Activated CD4-positive, alpha-beta T cell treated with anti-CD3 and anti-CD28 coated beads, Interleukin-2, amount 50 U/mL, for 16 hours (primary cell): ENCODE results near the gene ZG16.
"Not testable (repeated sequence)": the region's sequence is repeated elsewhere in the genome, so short reads cannot be mapped to it uniquely, and the experiment has no call there.

Experiments
- DNase-seq: peaks from one replicate; pipeline ENCODE4 v3.0.0-alpha.2; 2020

ZG16 gene, protein sequence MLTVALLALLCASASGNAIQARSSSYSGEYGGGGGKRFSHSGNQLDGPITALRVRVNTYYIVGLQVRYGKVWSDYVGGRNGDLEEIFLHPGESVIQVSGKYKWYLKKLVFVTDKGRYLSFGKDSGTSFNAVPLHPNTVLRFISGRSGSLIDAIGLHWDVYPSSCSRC

DNA sequence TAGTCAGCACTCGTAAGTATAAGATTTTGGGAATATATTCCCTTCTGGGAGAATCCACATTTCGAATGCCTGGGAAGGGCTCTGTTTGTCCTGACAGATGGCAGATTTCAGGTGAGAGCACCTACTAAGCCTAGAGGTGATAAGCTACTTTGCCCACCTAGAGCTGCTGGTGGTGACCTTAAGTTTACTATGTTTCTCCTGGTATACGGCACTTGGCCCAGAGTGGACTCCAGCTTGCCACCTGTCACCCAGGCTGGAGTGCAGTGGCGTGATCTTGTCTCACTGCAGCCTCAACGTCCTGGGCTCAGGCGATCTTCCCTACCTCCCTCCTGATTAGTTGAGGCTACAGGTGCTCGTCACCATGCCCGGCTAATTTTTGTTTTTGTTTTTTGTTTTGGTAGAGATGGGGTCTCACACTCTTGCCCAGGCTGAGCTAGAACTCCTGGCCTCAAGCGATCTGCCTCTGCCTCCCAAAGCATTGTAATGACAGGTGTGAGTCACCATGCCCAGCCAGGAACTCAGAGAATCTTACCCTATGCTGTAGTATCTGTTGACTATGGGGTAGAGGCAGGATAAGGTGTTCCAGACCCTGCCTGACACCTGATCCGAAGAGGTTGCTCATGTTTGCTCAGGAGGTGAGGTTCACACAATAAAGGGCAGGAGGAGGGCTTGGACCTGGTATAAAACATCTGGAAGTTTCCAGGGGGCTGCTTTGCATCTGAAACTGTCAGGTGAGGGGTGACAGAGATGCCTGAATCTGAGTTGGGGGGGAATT is at the start of gene ZG16:
ZG16 (plus strand) TSS at position 681 of the 775 bp plus-strand sequence. CDS start 1,011 bp downstream, outside the sequence.
- DNase-seq, result no peak

DNA sequence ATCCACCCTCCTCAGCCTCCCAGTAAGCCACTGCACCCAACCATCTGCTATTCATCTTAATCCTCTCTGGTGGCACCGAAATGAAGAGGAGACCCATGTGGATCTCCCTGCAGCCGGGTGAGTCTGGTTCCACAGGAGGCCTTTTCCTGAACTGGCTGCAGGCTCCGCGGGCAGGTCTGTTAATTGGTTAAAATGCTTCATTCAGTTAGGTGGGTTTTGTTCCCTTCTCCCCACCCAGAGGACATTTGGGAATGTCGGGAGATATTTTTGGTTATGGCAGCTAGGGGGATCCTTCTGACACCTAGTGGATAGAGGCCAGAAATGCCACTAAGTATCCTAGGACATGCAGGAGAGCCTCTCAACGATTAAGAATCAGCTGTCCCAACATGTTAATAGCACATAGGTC is 48.9 kb upstream of the ZG16 start:
- no peak for DNase-seq

DNA sequence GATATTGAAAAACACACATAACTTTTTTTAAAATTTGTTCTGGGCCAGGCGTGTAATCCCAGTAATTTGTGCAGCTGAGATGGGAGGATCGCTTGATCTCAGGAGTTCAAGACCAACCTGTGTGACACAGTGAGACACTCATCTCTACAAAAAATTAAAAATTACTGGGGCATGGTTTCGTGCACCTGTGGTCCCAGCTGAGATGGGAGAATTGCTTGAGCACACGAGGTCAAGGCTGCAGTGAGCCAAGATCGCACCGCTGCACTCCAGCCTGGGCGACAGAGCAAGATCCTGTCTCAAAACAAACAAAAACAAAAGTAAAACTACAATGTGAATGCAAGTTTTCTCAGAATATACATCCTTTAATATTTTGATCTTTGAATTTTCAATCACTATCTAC is 47.4 kb upstream of the ZG16 start:
- DNase-seq, result no peak

DNA sequence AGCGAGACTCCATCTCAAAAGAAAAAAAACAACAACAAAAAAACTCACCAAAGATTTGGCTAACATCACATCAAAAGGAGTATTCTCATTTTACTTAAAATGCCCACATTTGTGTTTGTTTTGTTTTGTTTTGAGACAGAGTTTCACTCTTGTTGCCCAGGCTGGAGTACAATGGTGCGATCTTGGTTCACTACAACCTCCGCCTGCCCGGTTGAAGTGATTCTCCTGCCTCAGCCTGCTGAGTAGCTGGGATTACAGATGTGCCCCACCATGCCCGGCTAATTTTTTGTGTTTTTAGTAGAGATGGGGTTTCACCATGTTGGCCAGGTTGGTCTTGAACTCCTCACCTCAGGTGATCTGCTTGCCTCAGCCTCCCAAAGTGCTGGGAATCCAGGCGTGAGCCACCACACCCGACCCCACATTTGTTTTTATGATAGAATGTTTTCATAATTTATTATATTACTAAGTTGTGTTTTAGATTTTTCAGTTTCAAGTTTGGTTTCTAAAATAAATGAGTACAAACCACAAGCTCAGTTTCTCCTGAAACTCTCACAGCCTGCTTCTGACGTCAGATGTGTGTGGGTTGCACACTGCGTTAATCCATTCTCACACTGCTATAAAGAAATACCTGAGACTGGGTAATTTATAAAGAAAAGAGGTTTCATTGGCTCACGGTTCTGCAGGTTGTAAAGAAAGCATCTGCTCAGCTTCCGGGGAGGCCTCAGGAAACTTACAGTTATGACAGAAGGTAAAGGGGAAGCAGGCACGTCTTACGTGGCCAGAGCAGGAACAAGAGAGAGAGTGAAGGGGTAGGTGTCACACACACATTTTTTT is 46.1 kb upstream of the ZG16 start:
- peak; percentile 70 for DNase-seq

DNA sequence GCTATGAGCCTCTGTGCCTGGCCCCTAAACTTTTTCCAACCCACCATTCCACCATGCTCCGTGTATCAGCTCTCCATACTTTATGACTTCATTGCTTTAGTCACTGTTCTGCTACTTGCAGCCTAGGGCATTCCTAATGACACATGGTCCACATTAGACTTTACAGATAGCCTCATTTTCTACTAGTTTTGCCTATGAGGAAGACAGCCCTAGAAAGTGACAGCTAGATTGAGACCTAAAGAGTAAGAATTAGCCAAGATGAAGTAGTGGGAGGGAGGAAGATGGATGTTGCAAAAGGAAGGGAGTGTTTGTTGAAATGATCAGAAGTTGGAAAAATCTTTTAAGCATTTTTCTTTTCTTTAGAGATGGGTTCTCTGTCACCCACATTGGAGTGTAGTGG is 43.3 kb upstream of the ZG16 start:
- DNase-seq, result no peak

DNA sequence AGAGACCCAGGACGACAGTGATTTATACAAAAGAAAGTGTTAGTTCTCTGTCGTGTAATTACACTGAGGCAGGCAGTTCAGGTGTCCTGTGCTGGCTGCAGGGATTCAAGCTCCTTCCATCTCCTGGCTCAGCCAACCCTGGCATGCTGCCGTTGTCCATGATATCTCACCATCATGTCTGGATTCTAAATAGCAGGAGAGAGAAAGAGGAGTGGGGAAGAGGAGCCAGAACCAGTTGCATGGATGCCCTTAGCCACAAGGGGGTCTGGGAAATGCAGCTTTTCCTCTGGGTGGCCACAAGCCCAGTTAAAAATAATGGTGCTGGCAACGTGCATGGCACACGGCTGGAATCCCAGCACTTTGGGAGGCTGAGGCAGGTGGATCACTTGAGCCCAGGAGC is 41.9 kb upstream of the ZG16 start:
- no peak for DNase-seq

DNA sequence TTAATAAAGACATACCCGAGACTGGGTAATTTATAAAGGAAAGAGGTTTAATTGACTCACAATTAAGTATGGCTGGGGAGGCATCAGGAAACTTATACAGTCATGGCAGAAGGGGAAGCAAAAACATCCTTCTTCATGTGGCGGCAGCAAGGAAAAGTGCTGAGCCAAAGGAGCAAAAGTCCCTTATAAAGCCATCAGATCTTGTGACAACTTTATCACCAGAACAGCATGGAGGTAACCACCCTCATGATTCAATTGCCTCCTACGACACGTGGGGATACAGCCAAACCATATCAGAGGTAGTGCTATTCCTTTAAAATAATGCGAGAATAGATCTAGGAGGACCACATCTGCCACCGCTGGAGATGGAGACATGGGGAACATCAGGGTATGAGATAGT is 41.3 kb upstream of the ZG16 start:
- no peak for DNase-seq

DNA sequence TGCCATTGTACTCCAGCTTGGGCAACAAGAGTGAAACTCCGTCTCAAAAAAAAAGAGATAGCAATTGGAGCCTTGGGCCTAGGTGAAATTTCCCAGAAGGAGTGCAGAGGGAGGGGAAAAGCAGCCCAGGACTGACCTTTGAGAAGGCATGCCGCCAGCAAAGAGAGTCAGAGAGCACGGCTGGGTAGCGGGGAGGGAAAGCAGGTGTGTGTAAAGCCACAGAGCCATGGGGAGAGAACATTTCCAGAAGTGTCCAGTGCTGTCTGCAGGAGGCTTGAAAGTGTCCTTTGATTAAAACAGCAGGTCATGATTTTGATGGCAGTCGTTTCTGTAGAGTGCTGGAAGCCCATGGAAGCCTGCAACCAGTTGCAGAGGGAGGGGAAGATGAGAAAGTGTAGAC is 40.3 kb upstream of the ZG16 start:
- no peak for DNase-seq

DNA sequence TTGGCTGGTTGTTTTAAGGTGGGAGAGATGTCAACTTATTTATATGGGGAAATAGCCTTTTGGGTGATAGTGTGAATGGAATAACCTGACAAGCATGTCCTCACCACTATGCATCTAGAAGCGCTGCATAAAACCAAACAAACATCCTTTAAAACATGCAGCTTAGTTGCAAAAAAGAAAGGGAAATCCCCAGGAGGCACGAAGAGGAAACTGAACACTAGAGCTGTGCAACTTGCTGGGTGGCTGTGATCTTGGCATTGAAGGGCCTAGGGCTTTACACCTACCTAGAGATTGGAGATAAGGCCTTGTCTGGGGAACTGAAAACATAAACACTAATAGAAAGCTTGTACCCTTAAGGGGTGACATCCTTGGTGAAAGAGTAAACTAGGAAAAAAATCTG is 39.5 kb upstream of the ZG16 start:
- DNase-seq, result peak; percentile 68

DNA sequence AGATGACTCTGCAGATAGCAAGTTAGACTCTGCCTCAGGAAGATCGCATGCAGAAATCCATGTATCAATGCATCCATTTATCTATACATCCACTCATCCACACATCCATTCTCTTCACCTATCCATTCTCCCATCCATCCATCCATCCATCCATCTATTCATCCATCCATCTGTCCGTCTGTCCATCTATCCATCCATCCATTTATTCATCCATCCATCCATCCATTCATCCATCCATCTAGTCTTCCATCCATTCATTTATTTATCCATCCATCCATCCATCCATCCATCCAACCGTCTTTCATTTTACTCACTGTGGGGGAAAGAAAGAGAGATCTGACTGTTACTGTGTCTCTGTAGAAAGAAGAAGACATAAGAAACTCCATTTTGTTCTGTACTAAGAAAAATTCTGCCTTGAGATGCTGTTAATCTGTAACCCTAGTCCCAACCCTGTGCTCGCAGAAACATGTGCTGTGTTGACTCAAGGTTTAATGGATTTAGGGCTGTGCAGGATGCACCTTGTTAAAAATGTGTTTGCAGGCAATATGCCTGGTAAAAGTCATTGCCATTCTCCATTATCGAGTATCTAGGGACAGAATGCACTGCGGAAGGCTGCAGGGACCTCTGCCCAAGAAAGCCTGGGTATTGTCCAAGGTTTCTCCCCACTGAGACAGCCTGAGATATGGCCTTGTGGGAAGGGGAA is 38.0 kb upstream of the ZG16 start:
- not testable (repeated sequence) for DNase-seq

DNA sequence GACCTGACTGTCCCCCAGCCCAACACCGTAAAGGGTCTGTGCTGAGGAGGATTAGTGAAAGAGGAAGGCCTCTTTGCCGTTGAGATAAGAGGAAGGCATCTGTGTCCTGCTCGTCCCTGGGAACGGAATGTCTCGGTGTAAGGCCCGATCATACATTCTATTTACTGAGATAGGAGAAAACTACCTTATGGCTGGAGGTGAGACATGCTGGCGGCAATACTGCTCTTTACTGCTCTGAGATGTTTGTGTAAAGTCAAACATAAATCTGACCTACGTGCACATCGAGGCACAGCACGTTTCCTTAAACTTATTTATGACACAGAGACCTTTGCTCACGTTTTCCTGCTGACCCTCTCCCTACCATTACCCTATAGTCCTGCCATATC is 37.4 kb upstream of the ZG16 start:
- not testable (repeated sequence) for DNase-seq

DNA sequence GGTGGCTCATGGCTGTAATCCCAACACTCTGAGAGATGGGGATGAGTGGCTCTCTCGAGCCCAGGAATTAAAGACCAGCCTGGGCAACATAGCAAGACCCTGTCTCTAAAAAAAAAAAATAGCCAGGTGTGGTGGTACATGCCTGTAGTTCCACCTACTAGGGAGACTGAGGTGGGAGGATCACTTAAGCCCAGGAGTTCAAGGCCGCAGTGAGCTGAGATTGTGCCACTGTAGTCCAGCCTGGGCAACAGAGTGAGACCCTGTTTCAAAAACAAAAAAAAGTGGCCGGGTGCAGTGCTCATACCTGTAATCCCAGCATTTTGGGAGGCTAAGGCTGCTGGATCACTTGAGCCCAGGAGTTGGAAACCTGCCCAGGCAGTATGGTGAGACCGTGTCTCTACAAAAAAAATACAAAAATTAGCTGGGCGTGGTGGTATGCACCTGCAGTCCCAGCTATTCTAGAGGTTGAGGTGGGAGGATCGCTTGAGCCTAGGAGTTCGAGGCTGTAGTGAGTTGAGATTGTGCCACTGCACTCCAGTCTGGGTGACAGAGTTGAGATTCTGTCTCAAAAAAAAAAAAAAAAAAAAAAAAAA is 35.3 kb upstream of the ZG16 start:
- DNase-seq, result no peak

DNA sequence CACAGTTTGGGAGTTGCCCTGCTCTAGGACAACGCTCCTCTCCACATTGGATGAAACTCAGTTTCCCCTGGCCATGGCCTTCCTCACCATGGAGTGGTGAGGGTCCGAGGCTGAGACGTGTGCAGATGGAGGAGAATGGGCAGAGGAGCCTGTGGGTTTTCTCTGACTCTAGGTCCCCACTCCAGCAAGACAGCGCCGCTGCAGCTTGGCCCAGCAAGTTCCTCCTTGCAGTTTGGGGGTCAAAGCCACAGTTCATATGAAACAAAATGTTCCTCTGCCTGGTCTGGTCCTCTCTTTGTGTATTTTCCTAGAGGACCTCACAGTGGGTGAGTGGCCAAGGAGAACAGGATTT is 34.6 kb upstream of the ZG16 start:
- DNase-seq, result no peak

DNA sequence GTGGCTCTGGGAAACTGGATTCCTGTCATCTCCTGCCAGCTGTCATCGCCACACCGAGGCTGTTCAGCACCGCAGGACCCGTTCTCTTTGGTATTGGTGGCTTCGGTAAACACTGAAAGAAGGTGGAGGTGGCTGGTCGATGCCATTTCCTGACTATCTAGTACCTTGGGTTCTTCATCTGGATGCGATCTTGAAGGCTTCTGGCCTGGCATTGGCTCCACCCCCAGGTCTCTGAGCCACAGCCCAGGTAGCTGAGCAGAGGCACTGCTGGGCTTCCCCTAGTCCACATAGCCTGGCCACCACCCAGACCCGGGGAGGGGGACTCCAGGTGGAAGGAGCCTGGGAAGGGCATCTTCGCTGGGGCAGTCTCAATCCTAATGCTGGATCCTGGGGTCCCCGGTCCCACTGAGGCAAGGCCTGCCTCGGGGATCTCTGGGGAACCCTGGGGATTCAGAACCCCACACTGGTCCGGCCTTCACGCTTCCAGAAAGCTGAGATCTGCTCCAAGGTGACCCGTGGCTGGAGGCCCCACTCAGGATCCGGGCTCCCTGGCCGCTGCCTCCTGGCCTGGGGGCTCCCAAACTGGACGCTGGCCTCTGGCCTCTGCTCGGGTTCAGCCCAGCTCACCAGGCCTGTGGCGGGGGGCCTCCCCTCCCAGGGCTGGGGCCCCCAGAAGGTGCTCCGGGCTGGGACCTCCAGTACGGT is 34.1 kb upstream of the ZG16 start:
- DNase-seq, result no peak

DNA sequence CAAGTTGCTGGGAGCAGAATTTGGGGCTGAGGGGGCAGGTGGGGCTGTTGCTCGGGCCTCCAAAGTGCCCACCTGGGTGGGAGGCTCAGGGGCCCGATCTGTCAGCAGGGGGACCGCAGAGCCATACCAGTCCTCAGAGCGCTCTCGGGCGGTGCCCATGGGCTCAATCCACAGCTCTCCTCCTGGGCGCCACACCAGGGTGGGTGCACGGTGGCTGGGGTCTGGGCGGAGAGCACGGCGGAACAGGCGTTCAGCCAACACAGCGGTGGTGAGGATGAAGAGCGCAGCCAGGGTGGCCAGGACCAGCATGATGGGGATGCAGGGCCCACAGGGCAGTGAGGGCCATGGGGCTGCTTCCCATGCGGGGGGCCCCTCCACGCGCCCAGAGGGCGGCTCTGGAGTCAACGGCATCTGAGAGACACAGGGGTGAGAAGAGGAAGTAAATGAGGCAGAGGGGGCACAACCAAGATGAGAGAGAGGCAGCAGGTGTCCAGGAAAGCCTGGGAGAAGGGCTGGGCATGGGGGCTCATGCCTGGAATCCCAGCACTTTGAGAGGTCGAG is 33.4 kb upstream of the ZG16 start:
- no peak for DNase-seq

DNA sequence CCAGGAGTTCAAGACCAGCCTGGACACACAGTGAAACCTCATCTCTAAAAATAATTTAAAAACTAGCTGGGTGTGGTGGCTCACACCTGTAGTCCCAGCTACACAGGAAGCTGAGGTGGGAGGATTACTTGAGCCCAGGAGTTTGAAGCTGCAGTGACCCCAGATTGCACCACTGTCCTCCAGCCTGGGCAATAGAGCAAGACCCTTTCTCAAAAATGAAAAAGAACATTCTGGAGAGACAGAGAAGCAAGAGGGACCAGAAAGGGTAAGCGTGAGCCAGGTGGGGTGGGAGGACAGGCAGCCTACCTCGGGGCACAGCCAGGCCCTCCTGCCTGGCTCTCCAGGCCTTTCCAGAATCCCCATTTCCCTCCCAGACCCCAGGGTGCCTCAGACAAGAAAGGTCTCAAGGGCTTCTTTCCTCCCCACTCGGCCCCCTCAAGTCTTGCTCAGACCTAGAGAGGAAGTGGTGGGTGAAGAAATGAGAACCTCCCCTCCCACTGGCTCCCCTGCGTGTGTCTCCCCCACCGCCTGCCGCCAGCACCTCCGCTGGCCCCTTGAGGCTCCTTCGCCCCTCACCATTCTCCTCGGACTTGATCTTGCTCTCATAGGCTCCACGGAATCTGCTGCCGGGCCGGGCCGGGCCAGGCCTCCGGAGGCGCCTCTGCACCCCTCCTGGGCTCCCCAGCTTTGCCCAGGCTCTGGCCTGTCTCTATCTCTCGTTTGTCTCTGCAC is 32.8 kb upstream of the ZG16 start:
- DNase-seq, result peak; percentile 62

DNA sequence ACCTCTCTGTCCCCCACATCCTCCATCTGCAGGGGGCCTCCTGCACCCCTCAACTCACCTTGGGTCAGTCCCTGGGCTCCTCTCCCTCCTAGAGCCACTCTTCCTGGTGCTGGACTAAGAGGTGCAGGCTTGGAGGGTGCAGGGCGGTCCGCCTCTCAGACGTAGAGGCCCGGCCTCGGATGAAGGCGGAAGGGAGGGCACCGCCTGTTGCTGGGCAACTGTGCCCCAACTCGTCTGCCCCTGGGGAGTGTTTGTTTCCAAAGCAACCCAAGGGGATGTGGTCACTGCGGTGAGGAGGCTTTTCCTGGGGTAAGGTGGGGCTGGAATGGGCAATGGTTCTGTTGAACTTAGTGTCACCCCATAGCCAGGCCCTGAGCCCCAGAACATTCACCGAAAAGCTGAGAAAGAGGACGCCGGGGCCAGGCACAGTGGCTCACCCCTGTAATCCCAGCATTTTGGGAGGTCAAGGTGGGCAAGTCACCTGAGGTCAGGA is 32.2 kb upstream of the ZG16 start, which contains the start of gene C16orf54:
C16orf54 (minus strand) TSS at position 138 of the 493 bp plus-strand sequence. CDS start 1,039 bp downstream, outside the sequence.
- peak; percentile 94 for DNase-seq

DNA sequence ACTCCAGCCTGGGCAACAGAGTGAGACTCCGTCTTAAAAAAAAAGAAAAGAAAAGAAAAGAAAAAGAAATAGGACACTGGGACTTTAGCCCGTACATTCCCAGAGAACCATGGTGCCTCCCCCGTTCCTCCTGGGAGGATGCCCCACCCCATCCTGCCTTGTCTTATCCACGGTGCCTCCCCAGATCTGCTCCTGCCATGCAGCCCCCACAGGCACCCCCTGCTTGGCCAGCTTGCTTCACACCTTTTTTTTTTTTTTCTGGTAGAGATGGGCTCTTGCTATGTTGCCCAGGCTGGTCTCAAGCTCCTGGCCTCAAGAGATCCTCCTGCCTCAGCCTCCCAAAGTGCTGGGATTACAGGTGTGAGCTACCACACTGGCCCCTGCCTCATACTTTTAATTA is 31.5 kb upstream of the ZG16 start:
- not testable (repeated sequence) for DNase-seq

DNA sequence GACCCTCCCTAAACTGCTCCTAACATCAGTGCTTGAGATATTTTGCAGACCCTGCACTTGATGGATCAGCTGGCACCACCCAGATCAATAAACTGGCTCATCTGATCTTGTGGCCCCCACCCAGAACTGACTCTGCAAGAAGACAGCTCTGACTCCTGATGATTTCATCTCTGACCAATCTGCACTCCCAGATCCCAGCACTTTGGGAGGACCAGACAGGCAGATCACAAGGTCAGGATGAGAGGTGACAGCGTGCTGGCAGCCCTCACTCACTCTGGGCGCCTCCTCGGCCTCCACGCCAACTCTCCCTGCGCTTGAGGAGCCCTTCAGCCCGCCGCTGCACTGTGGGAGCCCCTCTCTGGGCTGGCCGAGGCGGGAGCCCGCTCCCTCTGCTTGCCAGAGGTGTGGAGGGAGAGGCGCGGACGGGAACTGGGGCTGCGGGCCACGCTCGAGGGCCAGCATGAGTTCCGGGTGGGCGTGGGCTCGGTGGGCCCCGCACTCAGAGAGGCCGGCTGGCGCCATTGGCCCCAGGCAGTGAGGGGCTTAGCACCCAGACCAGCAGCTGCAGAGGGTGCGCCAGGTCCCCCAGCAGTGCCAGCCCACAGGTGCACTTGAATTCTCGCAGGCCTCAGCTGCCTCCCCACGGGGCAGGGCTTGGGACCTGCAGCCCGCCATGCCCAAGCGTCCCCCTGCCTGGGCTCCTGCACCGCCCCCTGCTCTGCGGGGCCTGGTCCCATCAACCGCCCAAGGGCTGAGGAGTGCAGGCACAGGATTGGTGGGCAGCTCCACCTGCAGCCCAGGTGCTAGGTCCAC is 29.9 kb upstream of the ZG16 start:
- no peak for DNase-seq

DNA sequence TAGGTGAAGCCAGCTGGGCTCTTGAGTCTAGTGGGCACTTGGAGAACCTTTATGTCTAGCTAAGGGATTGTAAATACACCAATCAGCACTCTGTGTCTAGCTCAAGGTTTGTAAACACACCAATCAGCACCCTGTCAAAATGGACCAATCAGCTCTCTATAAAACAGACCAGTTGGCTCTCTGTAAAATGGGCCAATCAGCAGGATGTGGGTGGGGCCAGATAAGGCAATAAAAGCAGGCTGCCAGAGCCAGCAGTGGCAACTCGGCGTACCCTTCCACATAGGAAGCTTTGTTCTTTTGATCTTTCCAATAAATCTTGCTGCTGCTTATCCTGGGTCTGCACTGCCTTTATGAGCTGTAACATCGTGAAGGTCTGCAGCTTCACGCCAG is 29.3 kb upstream of the ZG16 start:
- not testable (repeated sequence) for DNase-seq
